NB4 (cell line): ENCODE results near the gene CNOT6.

Experiments
- CTCF ChIP-seq: IDR thresholded peaks from one replicate; pipeline ENCODE4 v1.5.1; 2012; ENCODE audit warnings: low read depth, low read length
- MAX ChIP-seq: IDR thresholded peaks from 2 replicates; pipeline ENCODE4 v1.6.1; 2011; ENCODE audit warnings: low read depth, low read length
- POLR2A ChIP-seq: IDR thresholded peaks from 2 replicates; pipeline ENCODE4 v1.6.1; 2011; ENCODE audit warnings: mild to moderate bottlenecking; ENCODE audit not compliant: insufficient read length; ENCODE audit errors: extremely low read depth

DNA sequence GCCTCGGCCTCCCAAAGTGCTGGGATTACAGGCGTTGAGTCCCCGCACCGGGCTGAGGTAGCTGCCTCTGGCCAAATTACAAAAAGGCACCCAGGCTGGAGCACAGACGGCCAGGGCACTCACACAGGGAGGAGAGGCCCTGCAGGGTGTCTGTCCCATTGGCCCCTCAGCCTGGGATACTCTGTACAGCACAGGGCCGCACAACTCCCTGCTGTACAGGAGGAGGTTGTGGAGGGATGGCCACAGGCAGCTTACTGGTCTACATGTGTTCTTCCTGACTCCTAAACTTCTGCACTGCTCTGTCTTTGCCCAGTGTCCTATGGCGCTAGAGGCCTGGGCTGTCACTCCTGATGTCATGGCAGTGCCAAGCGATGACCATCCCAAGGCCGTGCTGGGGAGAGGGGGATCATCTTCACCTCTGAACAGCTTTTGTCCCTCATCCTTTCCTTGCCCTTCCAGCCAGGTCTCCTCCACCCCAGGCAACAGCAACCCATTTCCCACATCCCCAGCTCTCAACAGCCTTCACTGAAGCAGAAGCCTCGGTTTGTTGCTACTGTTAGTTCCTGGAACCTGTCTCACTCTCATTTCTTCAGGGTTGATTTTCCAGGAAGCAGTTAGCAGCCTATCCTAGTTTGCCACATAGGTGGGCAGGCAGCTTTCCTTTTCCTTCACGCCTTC lies 1.8 kb upstream of the CNOT6 start:
- TF ChIP-seq CTCF = no peak
- TF ChIP-seq POLR2A = no peak
- no peak for TF ChIP-seq MAX
